Measurements from ENCODE around the gene TRIP13.
"Not testable (repeated sequence)": the region's sequence is repeated elsewhere in the genome, so short reads cannot be mapped to it uniquely, and the experiment has no call there.

The TRIP13 gene

DNA sequence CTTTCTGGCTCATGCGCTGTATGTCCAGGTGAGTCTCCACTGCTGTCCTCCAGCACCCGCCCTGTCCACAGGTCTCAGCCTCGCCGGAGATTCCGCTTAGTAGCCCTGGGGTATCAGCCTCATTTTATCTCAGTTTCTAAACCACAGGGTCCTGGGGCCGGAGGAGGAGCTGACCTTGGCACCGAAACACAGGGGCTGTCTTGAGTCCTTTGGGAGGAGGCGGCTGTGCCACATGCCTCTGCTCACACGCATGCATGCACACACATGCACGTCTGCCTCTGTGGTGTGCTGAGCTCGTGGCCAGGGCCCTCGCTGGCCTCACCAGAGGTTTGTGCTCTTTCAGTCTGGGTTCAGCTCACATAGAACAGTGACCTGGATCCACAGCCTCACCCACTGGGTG, 23.3 kb downstream of the TRIP13 start:
- DNase-seq (ENCODE audit: insufficient read length, low spot score) (no peak), FAIRE-seq (no peak)

DNA sequence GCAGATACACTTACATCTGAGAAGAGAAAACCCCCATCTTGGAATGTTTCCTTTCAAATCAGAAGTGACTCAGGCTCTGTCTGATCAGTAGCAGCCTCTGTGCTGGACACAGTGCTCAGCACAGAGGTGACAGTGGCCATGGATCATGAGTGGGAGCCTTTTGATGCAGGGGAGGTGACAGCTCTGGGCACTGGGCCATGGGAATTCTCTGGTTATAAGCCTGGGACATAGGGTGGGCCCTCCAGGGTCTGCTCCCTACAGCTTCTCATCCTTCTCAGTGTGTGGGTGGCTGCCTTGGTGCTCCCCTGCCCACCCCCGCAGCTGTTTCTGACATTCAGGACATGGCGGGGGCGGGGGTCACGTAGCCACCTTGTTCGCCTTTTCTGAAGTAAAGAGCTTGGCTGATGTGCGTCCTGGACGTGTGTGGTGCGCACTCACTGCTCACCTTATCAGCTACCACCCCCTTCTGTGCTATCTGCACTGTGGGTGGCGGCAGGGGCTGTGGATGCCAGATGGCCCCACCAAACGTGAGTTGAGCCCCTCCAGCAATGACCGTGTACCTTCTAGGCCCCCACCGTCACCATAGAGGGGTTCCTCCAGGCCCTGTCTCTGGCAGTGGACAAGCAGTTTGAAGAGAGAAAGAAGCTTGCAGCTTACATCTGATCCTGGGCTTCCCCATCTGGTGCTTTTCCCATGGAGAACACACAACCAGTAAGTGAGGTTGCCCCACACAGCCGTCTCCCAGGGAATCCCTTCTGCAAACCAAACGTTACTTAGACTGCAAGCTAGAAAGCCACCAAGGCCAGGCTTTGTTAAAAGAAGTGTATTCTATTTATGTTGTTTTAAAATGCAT, 24.0 kb downstream of the TRIP13 start:
- no peak for FAIRE-seq
- no peak for DNase-seq (ENCODE audit: insufficient read length, low spot score)

DNA sequence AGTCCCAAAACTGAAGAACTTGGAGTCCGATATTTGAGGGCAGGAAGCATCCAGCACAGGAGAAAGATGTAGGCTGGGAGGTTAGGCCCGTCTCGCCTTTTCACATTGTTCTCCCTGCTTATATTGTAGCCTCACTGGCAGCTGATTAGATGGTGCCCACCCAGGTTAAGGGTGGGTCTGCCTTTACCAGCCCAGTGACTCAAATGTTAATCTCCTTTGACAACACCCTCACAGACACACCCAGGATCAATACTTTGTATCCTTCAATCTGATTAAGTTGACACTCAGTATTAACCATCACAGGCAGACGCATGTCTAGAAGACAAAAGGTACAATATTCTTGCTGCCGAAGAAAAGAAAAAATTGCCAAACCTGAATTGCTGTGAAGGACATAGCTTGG, 26.0 kb downstream of the TRIP13 start:
- not testable (repeated sequence) for DNase-seq (ENCODE audit: insufficient read length, low spot score); FAIRE-seq

DNA sequence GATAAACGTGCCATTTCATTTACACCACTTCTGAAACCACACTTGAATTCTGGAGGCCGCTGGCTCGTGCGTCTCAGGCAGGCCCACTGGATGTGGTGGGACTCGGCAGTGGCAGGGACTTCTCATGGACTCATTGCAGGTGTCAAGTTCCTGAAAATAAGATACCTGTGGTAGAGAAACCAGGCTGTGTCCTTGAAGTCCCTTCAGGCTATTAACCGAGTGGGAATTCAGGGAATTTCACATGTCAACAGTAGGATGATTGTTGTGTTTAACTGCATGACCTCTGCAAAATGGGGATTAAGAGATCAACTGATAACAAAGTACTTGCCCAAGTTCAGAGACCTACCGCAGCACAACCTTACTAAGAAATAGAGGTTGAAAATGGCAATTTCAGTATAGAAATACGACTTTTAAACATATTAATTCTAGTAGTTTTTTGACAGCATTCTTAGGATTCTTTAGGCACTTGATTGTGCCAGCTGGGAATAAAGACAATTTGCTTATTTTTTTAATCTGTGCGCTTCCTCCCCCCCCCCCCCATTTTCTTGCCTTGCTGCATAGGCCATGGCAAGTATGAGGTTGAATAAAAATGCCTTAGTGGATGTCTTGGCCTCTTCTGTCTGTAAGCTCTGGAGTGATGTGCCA, 26.8 kb downstream of the TRIP13 start:
- no peak for FAIRE-seq
- no peak for DNase-seq (ENCODE audit: insufficient read length, low spot score)

DNA sequence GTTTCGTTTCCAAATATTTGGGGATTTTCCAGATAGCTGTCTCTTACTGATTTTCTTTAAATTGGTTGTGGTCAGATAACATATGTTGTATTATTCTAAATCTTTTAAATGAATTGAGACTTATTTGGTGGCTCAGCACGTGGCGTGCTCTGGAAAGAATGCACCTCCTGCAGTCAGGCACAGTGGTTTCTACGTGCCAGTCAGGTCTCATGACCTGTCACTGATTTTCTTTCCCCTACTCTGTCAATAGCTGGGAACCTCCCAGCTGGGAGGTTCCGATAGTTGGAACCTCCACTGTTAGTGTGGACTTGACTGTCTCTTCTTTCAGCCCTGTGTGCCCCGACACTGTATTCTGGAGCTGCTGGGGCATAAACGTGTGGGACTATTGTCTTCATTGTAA, 27.6 kb downstream of the TRIP13 start:
- FAIRE-seq (no peak), DNase-seq (ENCODE audit: insufficient read length, low spot score) (no peak)

DNA sequence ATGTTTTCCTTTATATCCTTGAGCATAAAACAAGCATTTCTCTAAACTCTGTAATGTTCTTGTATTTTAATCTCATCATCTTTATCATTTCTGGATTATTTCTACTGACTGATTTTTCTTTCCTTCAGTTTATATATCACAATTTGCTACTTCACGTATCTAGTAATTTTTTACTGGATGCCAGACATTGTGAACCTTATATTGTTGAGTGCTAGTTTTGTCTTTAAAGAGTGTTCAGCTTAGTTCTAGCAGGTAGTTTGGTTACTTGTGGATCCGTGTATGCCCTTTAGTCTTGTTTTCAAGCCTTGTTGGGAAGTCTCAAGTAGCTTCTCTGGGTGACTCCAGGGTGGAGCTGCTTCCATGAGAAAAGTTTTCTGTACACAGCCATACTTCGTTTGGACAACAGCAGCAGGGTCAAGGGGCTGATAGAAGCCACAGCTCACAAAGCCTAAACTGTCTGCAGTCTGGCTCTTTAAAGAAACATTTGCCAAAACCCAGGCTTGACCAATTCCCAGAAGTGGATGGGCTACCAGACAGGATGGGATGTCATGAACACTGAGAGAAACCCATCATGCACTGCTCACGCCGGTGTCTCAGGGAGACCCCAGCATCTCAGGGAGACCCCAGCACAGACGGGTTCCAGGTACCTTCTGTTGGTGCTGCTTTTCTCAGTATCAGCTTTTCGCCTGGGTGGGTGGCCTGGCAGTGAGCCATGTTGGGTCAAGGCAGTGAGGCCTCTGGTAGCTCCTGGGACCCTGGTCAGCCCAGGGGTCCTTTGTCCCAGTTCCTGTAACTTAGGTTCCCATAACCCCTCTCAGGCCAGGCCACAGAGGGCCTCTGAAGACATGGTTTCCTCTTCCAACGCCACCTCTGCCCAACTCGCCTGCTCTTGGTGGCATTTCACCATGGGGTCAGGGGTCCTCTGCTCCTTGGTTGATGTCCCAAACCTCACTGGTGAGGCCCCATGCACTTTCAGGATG, 29.1 kb downstream of the TRIP13 start:
- no peak for DNase-seq (ENCODE audit: insufficient read length, low spot score)
- no peak for FAIRE-seq

DNA sequence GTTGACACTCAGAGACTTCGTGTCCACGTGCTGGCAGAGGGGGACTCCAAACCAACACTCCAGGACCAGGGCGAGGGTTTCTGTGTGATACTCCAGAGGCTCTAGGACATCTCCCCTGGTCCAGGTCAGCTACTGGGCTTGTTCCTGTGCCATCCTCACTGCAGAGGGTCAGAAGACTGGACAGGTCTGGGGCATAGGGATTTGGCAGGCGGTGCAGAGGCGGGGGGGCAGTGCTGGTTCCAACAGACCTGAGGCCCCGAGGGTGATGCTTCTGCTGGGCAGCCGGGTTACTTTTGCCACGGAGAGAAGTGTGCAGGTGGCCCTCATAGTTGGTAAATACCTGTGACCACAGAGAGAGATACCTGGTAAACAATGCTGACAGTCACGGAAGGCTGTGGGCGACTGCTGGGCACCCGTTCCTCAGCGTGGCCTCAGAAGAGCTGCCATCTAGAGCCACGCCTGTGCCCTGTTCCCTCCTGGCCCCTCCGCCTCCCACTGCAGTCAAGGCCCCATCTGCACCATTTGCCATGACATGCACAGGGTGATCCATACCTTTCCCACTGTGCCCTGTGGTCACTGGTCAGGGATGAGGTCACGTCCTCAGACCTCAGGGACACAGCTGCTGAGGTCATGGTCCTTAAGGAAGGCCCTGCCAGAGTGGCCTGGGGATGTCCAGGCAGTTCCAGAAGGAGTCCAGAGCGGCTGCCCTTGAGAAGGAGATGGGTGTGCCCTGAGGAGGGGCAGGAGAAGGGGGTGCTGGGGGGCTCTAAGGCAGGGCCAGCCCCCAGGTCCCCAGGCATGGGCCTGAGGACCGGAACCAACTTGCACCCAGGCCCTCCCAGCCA, 30.0 kb downstream of the TRIP13 start:
- FAIRE-seq (no peak), DNase-seq (ENCODE audit: insufficient read length, low spot score) (no peak)

DNA sequence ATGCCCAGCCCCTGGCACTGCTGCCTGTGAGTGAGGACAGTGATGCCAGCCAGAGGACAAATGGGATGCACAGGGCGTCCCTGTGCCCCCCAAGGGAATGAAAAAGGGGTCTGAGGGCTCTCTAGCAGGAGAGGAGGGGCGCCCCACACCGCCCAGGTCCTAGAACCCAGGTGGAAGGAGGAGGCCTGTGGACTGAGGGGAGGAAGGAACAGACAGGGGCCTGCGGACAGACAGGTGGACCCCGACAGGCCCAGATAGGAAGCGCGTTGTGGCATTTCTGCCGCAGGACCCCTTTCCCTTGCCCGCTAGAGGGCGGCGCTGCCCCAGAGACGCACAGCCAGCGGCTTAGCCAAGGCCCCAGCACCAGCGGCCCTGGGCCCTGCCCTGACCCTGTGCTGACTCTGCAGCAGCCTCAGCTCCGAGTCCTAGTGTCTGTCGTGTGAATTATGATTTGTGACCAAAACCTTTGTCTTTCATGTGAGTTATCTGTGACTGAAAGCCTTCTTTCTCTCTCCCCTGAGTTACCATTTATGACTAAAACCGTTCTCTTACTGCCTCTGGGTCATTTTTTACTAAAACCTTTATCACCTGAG, 30.7 kb downstream of the TRIP13 start:
- FAIRE-seq, result peak; percentile 74

DNA sequence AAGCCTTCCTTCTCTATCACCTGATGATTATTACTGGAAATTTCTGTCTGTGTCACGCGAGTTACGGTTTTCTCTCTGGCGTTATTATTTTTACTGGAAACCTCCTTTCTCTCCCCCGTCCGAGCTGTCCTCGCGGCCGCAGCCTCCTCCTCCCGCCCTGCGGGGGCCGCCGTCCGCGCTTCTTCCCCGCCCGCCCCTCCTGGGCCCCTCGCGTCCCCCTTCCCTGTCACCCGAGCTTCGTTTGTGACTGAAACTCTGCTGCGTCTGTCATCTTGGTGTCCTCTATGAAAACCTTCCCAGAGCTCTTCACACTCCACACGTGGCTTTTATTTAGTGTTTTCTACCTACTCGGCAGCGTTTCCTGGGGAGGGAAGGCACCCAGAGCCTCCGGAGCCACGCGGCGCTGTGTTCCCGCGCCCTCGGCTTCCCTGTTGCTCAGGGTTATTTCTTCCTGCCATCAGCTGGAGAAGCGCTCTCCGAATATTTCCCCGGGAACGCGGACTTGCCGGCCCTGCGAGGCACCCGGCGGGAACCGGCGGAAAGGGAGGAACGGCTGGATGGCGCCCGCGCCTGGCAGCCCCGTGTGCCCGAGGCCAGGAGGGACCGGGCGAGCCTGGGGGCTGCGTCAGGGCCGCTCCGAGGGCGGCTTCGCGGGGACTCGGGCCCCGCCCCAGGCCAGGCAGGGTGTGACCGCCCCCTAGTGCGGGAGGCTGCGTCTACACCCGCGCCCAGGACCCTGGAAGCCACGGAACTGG, 33.9 kb downstream of the TRIP13 start:
- DNase-seq (ENCODE audit: insufficient read length, low spot score) (peak; percentile 42), FAIRE-seq (no peak)

More for the DNA sequence above, 30.7 kb downstream of the TRIP13 start:
- DNase-seq (ENCODE audit: insufficient read length, low spot score), result peak; percentile 88

DNA sequence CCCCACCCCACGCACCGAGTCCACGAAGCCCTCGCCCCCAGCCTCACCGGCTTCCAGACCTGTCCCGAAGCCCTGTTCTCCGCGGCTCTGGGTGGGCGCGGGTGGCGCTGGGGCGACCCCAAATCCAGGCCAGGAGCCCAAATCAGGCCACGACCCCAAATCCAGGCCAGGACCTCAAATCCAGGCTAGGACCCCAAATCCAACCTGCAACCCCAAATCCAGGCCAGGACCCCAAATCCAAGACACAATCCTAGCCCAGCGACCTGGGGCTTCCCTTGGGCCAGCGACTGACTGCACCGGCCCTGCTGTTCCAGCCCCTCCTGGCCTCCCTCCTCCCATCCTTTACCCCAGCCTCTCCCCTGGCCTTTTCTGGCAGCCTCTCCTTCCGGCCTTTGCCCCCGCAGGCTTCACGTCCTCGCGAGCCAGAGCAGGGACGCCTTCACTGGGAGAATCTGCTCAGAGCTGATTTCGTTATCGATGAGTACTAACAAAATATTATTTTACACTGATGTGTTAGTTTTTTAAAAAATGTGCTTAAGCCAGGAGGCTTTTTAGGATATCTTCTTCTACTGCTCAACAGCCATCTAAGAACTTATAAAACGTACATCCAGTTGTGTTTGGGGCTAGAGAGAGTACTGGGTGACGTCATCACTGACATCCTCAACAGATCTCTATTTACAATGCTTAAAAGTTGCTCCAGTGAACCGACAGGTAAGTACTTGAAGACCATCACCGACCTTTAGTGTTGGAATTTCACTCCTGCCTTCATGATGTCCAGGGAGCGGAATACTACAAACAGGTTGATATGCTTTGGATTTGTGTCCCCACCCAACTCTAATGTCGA, 34.7 kb downstream of the TRIP13 start:
- DNase-seq (ENCODE audit: insufficient read length, low spot score) (no peak), FAIRE-seq (no peak)

DNA sequence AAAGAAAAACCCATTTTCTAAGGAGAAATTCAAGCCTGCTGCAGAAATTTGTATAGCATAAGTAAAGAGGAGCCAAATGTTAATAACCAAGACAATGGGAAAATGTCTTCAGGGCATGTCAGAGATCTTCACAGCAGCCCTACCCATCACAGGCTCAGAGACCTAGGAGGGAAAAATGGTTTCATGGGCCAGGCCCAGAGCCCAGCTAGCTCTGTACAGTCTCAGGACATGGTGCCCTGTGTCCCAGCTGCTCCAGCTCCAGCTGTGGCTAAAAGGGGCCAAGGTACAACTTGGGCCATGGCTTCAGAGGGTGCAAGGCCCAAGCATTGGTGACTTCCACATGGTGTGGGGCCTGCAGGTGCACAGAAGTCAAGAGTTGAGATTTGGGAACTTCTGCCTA, 36.5 kb downstream of the TRIP13 start:
- DNase-seq (ENCODE audit: insufficient read length, low spot score); FAIRE-seq: not testable (repeated sequence)

DNA sequence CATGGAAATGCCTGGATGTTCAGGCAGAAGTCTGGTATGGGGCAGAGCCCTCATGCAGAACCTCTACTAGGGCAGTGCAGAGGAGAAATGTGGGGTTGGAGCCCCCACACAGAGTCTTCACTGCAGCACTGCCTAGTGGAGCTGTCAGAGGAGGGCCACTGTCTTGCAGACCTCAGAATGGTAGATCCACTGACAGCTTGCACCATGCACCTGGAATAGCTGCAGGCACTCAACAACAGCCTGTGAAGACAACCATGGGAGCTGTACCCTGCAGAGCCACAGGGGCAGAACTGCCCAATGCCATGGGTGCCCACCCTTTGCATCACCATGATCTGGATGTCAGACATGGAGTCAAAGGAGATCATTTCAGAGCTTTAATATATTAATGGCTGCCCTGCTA, 36.9 kb downstream of the TRIP13 start:
- DNase-seq (ENCODE audit: insufficient read length, low spot score) (no peak), FAIRE-seq (no peak)

DNA sequence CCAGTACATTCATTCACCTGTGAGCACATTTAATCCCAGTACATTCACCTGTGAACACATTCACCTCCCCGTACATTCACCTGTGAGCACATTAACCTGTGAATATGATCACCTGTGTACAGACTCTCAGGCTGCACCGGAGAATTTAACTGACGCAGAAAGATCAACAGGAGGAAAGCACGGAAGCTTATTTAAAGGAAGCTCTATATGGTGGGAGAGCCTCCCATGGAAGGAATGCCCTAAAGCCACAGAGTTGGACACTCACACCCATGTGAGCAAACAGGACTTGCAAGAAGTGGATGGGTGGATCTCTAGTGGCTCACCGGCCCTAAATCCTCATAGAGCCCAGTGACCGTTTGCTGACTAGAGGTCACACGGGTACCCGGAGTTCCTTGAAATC, 38.2 kb downstream of the TRIP13 start:
- no peak for DNase-seq (ENCODE audit: insufficient read length, low spot score)

DNA sequence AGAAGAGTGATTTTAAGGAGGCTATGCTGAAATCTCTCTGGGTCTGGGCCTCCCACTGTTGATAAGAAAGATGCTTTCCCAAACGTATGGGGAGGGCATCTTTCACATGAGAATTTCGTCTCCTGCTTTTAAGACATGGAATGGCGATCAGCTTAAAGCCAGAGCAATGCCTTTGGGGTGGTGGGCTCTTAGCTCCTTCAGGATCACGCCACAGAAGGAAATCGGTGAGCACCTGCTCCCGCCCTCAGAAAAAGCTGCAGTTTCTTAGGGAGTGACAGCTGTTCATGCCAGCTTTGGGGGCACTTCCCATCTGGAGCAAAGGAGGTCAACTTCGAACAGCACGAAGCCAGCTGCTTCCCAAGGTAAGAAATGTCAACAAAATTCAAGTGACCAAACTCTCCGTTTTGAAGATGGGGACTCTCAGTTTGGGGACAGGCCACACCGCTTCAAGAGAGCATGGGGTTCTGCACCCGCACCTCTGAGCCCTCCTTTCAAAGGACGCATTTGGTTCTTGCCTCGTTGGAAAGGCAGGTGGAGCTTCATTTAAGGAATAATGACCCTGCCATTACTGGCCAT, 39.0 kb downstream of the TRIP13 start:
- FAIRE-seq, result no peak

More for the DNA sequence above, 38.2 kb downstream of the TRIP13 start:
- no peak for FAIRE-seq

DNA sequence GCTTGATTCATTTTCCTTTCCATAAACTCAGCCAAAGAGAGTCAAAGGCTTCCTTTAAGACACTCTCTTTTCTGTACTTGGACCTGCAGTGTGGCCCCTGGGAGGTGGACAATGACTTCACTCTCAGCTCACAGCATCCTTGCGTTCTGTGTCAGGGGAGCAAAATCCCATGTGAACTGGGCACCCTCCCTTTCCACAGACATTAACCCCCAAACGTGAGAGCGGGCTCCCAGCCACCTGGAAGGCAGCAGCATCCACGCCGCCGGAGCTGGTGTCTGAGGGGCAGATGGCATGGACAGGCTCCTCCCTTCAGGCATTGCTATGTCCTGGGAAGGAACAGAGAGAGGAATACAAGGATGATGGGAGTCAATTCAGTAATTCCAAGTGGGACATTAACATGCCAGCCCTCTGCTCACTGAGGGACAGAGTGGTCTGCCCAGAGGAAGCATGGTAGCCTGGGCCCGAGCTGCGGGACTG, 39.5 kb downstream of the TRIP13 start:
- DNase-seq (ENCODE audit: insufficient read length, low spot score) (no peak), FAIRE-seq (no peak)

More for the DNA sequence above, 39.0 kb downstream of the TRIP13 start:
- DNase-seq (ENCODE audit: insufficient read length, low spot score), result no peak

DNA sequence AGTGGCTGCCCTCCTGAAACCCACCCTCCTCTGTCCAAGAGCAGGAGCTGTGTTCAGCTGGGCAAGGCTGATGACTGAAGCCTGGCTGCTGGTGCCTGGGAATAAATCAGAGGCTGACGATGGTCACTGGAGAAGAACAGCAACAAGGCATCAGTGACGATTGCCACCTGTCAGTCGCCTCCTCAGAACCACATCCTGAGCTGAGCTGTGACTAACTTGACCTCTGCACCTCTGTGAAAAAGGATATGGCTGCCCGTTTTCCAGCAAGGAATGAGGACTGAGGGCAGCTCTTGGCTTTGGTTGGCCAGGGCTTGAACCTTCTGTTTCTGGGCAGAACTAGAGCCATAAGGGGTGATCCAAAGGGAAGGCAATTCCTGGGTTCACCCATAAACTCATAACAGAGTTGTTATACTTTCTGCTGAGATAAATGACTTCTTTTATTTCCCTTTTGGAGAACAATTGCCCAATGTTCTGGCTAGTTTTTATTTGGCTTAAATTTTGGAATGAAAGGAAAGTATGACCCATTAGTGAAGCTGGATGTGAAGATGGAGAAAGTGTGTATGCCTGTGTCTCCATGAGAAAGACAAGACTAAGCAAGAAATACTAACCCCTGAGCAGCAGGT, 40.1 kb downstream of the TRIP13 start:
- DNase-seq (ENCODE audit: insufficient read length, low spot score) (no peak), FAIRE-seq (no peak)

DNA sequence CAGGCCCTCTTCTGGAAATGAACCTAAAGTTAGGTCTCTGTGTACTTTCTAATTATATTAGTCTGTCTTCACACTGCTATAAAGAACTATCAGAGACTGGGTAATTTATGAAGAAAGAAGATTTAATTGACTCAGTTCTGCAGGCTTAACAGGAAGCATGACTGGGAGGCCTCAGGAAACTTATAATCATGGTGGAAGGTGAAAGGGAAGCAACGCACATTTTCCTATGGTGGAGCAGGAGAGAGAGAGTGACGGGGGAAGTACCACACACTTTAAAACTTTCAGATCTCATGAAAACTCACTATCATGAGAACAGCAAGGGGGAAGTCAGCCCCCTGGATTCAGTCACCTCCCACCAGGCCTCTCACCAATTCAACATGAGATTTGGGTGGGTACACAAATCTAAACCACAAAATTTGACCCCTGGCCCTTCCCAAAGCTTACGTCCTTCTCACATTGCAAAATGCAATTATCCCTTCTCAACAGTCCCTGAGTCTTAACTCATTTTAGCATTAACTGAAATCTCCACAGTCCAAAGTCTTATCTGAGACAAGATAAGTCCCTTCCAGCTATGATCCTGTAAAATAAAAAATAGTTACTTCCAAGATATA, 40.7 kb downstream of the TRIP13 start:
- no peak for FAIRE-seq
- DNase-seq (ENCODE audit: insufficient read length, low spot score), result no peak
